DMS 273 treated with DMSO at 0.1 percent for 48 hours (cell line): Measurements from ENCODE around the gene ADGRF4.

Experiments
- DNase-seq: peaks from one replicate; lab custom pipeline; 2025; lab: John Stamatoyannopoulos, UW

Gene ADGRF4

GRCh38 chr6:47681201-47681990, 17.0 kb upstream of the ADGRF4 start:
- DNase-seq: peak; percentile 28

- no peak for DNase-seq
Observed at GRCh38 chr6:47686411-47686810, 12.0 kb upstream of the ADGRF4 start.

- no peak for DNase-seq
Observed at GRCh38 chr6:47687432-47687831, 10.9 kb upstream of the ADGRF4 start.

- DNase-seq: no peak
Observed at GRCh38 chr6:47690214-47690613, 8.2 kb upstream of the ADGRF4 start.

GRCh38 chr6:47690791-47691190, 7.6 kb upstream of the ADGRF4 start:
- DNase-seq: no peak

- no peak for DNase-seq
Observed at GRCh38 chr6:47697925-47698324, 455 bp upstream of the ADGRF4 start.

GRCh38 chr6:47700053-47700452, 1.7 kb downstream of the ADGRF4 start:
- peak; percentile 51 for DNase-seq

- no peak for DNase-seq
Observed at GRCh38 chr6:47700596-47700995, 2.2 kb downstream of the ADGRF4 start.

- DNase-seq: no peak
Observed at GRCh38 chr6:47701363-47701762, 3.0 kb downstream of the ADGRF4 start.

- no peak for DNase-seq
Observed at GRCh38 chr6:47709160-47709559, 10.8 kb downstream of the ADGRF4 start.

- no peak for DNase-seq
Observed at GRCh38 chr6:47710295-47710694, 11.9 kb downstream of the ADGRF4 start.

GRCh38 chr6:47713200-47713599, 14.8 kb downstream of the ADGRF4 start:
- DNase-seq: no peak

- DNase-seq: no peak
Observed at GRCh38 chr6:47714802-47715201, 16.4 kb downstream of the ADGRF4 start.

GRCh38 chr6:47715782-47716181, 17.4 kb downstream of the ADGRF4 start:
- no peak for DNase-seq

- no peak for DNase-seq
Observed at GRCh38 chr6:47716207-47716606, 17.8 kb downstream of the ADGRF4 start.

- no peak for DNase-seq
Observed at GRCh38 chr6:47718571-47718970, 20.2 kb downstream of the ADGRF4 start.

GRCh38 chr6:47721189-47721588, 22.8 kb downstream of the ADGRF4 start:
- no peak for DNase-seq

GRCh38 chr6:47722194-47722593, 23.8 kb downstream of the ADGRF4 start:
- DNase-seq: no peak

- no peak for DNase-seq
Observed at GRCh38 chr6:47724300-47724699, 25.9 kb downstream of the ADGRF4 start.

- DNase-seq: no peak
Observed at GRCh38 chr6:47727391-47727790, 29.0 kb downstream of the ADGRF4 start.

GRCh38 chr6:47729019-47729418, 30.6 kb downstream of the ADGRF4 start:
- no peak for DNase-seq

GRCh38 chr6:47729457-47729856, 31.1 kb downstream of the ADGRF4 start:
- DNase-seq: no peak

GRCh38 chr6:47733879-47734558, 35.6 kb downstream of the ADGRF4 start:
- DNase-seq: peak; percentile 26
